IMR-90 (cell line): Measurements from ENCODE around the gene TRAF3. TPM values are rescaled to one million over a fixed set of nuclear protein-coding genes. Genes with fewer than 3 reads are reported as not detected.

Experiments
- ATAC-seq: fragments of 200-7000 bp; cut with Tn5 transposase; 2 replicates; pipeline ENCODE4 v1.9.1; 2020; ENCODE audit warnings: low read depth, mild to moderate bottlenecking, moderate library complexity
- BruUV-seq: library from RNA; stranded (reverse); fragments of 400-500 nt; replicated peaks from 2 replicates; lab custom pipeline; 2021; lab: Mats Ljungman, UMichigan
- CTCF ChIA-PET: fragments of 300-600 bp; formaldehyde crosslinking; extraction: SDS; loops from one replicate; lab custom pipeline; 2021; ENCODE audit warnings: antibody characterized with exemption; lab: Yijun Ruan, JAX
- POLR2A ChIA-PET: fragments of 300-600 bp; sonication (Branson Sonifier 250); formaldehyde crosslinking; loops from one replicate; lab custom pipeline; 2022; ENCODE audit warnings: antibody characterized with exemption; ENCODE audit not compliant: unreplicated experiment; lab: Charles Lee
- DNase-seq: peaks from one replicate; pipeline ENCODE4 v3.0.0; 2013
- H2AFZ ChIP-seq: replicated peaks from 2 replicates; pipeline ENCODE3; 2013; ENCODE audit warnings: low read length, mild to moderate bottlenecking; ENCODE audit not compliant: poor library complexity
- H2AK5ac ChIP-seq: 2 replicates; pipeline ENCODE4 v1.6.1; 2013; ENCODE audit warnings: low read depth, low read length, inconsistent platforms
- H2AK9ac ChIP-seq: replicated peaks from 2 replicates; pipeline ENCODE3; 2013; ENCODE audit warnings: mild to moderate bottlenecking, low read depth, low read length, moderate library complexity; ENCODE audit not compliant: poor library complexity
- H2BK120ac ChIP-seq: 2 replicates; pipeline ENCODE4 v1.6.1; 2013; ENCODE audit warnings: low read depth, low read length, inconsistent platforms
- H2BK15ac ChIP-seq: 3 replicates; pipeline ENCODE4 v1.6.1; 2013; ENCODE audit warnings: low read depth, low read length, inconsistent platforms
- H2BK20ac ChIP-seq: 2 replicates; pipeline ENCODE4 v1.6.1; 2013; ENCODE audit warnings: low read depth, mild to moderate bottlenecking, inconsistent platforms, low read length, moderate library complexity
- H2BK5ac ChIP-seq: 2 replicates; pipeline ENCODE4 v1.6.1; 2013; ENCODE audit warnings: mild to moderate bottlenecking, low read depth, low read length, inconsistent platforms; ENCODE audit not compliant: poor library complexity, severe bottlenecking
- H3K14ac ChIP-seq: replicated peaks from 2 replicates; pipeline ENCODE4 v1.6.1; 2013; ENCODE audit warnings: low read depth, low read length, inconsistent platforms
- H3K18ac ChIP-seq: 2 replicates; pipeline ENCODE4 v1.6.1; 2013; ENCODE audit warnings: low read depth, low read length, control low read depth
- H3K23ac ChIP-seq: 2 replicates; pipeline ENCODE4 v1.6.1; 2013; ENCODE audit warnings: low read depth, low read length, inconsistent platforms
- H3K27ac ChIP-seq: 2 replicates; pipeline ENCODE4 v1.5.1; 2013; ENCODE audit warnings: mild to moderate bottlenecking, control low read depth, low read length; ENCODE audit not compliant: insufficient read depth
- H3K27me3 ChIP-seq: 2 replicates; pipeline ENCODE4 v1.6.1; 2013; ENCODE audit warnings: low read length; ENCODE audit not compliant: control insufficient read depth, insufficient read depth
- H3K36me3 ChIP-seq: 2 replicates; pipeline ENCODE4 v1.6.1; 2013; ENCODE audit warnings: low read length, mixed read lengths; ENCODE audit not compliant: control insufficient read depth, insufficient read depth
- H3K4ac ChIP-seq: 2 replicates; pipeline ENCODE4 v1.6.1; 2013; ENCODE audit warnings: low read depth, low read length, inconsistent platforms
- H3K4me1 ChIP-seq: 2 replicates; pipeline ENCODE4 v1.6.1; 2013; ENCODE audit warnings: low read length, mixed read lengths; ENCODE audit not compliant: control insufficient read depth, insufficient read depth
- H3K4me2 ChIP-seq: 2 replicates; pipeline ENCODE4 v1.6.1; 2013; ENCODE audit warnings: low read depth, mild to moderate bottlenecking, control low read depth, low read length, moderate library complexity
- H3K4me3 ChIP-seq: 2 replicates; pipeline ENCODE4 v1.5.1; 2013; ENCODE audit warnings: low read depth, mild to moderate bottlenecking, control low read depth, low read length, moderate library complexity; ENCODE audit not compliant: insufficient read depth
- H3K56ac ChIP-seq: 2 replicates; pipeline ENCODE4 v1.6.1; 2013; ENCODE audit warnings: low read length, inconsistent platforms; ENCODE audit not compliant: insufficient read depth; ENCODE audit errors: extremely low read depth
- H3K79me1 ChIP-seq, 2 experiments: 2 replicates each; pipeline ENCODE4 v1.6.1; 2013; ENCODE audit warnings: low read length in 2 of 2, inconsistent platforms in 1 of 2, low read depth in 1 of 2
- H3K9ac ChIP-seq: 2 replicates; pipeline ENCODE4 v1.6.1; 2013; ENCODE audit warnings: low read depth, low read length, control low read depth
- H3K9me1 ChIP-seq: 2 replicates; pipeline ENCODE4 v1.6.1; 2013; ENCODE audit warnings: low read length, inconsistent platforms; ENCODE audit not compliant: insufficient read depth
- H3K9me3 ChIP-seq: 2 replicates; pipeline ENCODE4 v1.6.1; 2013; ENCODE audit warnings: low read length; ENCODE audit not compliant: control insufficient read depth, insufficient read depth
- H4K20me1 ChIP-seq: 2 replicates; pipeline ENCODE4 v1.6.1; 2013; ENCODE audit warnings: low read length, inconsistent platforms; ENCODE audit not compliant: insufficient read depth
- H4K5ac ChIP-seq: 2 replicates; pipeline ENCODE4 v1.6.1; 2013; ENCODE audit warnings: mild to moderate bottlenecking, low read depth, low read length, control low read depth
- H4K8ac ChIP-seq, 2 experiments: 2 replicates each; pipeline ENCODE4 v1.6.1; 2013; ENCODE audit warnings: low read depth in 2 of 2, low read length in 2 of 2, control low read depth in 1 of 2, inconsistent platforms in 1 of 2
- H4K91ac ChIP-seq: 2 replicates; pipeline ENCODE4 v1.6.1; 2013; ENCODE audit warnings: low read depth, low read length, inconsistent platforms; ENCODE audit not compliant: insufficient read depth
- CEBPB ChIP-seq: IDR thresholded peaks from 2 replicates; pipeline ENCODE4 v1.6.1; 2012; ENCODE audit warnings: low read depth, low read length, improper control_type of control experiment
- CHD1 ChIP-seq: IDR thresholded peaks from 2 replicates; pipeline ENCODE4 v1.6.1; 2012; ENCODE audit warnings: low read depth, low read length, improper control_type of control experiment
- FOS ChIP-seq: fragments of 150-350 bp; IDR thresholded peaks from 2 replicates; pipeline ENCODE4 v1.6.1; 2016; ENCODE audit warnings: low read depth, low read length
- MAZ ChIP-seq: IDR thresholded peaks from 2 replicates; pipeline ENCODE4 v1.6.1; 2012; ENCODE audit warnings: low read depth, mild to moderate bottlenecking, low read length, improper control_type of control experiment, moderate library complexity, borderline replicate concordance
- MXI1 ChIP-seq: IDR thresholded peaks from 2 replicates; pipeline ENCODE4 v1.6.1; 2012; ENCODE audit warnings: low read depth, mild to moderate bottlenecking, low read length, moderate library complexity, borderline replicate concordance
- NFE2L2 ChIP-seq: fragments of 150-350 bp; IDR thresholded peaks from 2 replicates; pipeline ENCODE4 v1.6.1; 2016; ENCODE audit warnings: low read depth, mild to moderate bottlenecking, low read length
- POLR2A ChIP-seq: IDR thresholded peaks from 2 replicates; pipeline ENCODE4 v1.6.1; 2012; ENCODE audit warnings: mild to moderate bottlenecking, low read depth, low read length
- RAD21 ChIP-seq: IDR thresholded peaks from 2 replicates; pipeline ENCODE4 v1.6.1; 2012; ENCODE audit warnings: low read length, improper control_type of control experiment
- RFX5 ChIP-seq: IDR thresholded peaks from 2 replicates; pipeline ENCODE4 v1.8.0; 2012; ENCODE audit warnings: low read depth, mild to moderate bottlenecking, low read length, moderate library complexity
- SMC3 ChIP-seq: fragments of 150-350 bp; IDR thresholded peaks from 2 replicates; pipeline ENCODE4 v1.6.1; 2016; ENCODE audit warnings: low read depth, mild to moderate bottlenecking, antibody characterized with exemption, low read length, moderate library complexity
- WGBS, 2 experiments: methylation state at CpG; one replicate each; pipeline versions ENCODE4 v1.1.5 to v1.1.7; 2013; ENCODE audit warnings: missing lambda C conversion rate in 2 of 2; ENCODE audit not compliant: insufficient read length in 1 of 2; ENCODE audit errors: extremely low coverage in 2 of 2; 5-methylcytosine and 5-hydroxymethylcytosine counted together
- dilution Hi-C: fragments of 300-500 bp; cut with HindIII; formaldehyde crosslinking; loops from one replicate; pipeline ENCODE4 v1.14.3; 2018; ENCODE audit warnings: low sequenced_read_pairs; ENCODE audit not compliant: unreplicated experiment
- in situ Hi-C: fragments of 300-500 bp; cut with MboI; formaldehyde crosslinking; loops from 3 replicates; pipeline ENCODE4 v1.14.3; 2019; ENCODE audit warnings: low sequenced_read_pairs, inconsistent platforms, mixed read lengths
- intact Hi-C: fragments of 100-400 bp; cut with micrococcal nuclease; formaldehyde crosslinking; loops from 2 replicates; pipeline ENCODE4 v1.10.0; 2022
- polyA plus RNA-seq, 3 experiments: library from polyadenylated mRNA; depleted of rRNA; stranded (reverse); fragments of >200 nt; gene quantifications; 2 replicates each; pipeline ENCODE4 v1.2.3, GENCODE V29; 2012; ENCODE audit warnings: low replicate concordance in 1 of 3
- total RNA-seq: library from RNA; depleted of rRNA; stranded (reverse); fragments of >200 nt; gene quantifications from 2 replicates; pipeline ENCODE4 v1.2.3, GENCODE V29; 2012
- TF ChIP-seq, protein P1 (sequence below): fragments of 150-350 bp; IDR thresholded peaks from 2 replicates; pipeline ENCODE4 v1.6.1; 2017; ENCODE audit warnings: mild to moderate bottlenecking, antibody characterized with exemption, low read length, low read depth
- TF ChIP-seq, protein P2 (sequence below): fragments of 150-350 bp; IDR thresholded peaks from 2 replicates; pipeline ENCODE4 v1.6.1; 2016; ENCODE audit warnings: low read depth, mild to moderate bottlenecking, low read length, moderate library complexity, borderline replicate concordance

The TRAF3 gene
- total and polyA plus RNA-seq, 2 of the 4 experiments (the other 2 are of a cell fraction): 21.2 to 25.3 TPM

DNA sequence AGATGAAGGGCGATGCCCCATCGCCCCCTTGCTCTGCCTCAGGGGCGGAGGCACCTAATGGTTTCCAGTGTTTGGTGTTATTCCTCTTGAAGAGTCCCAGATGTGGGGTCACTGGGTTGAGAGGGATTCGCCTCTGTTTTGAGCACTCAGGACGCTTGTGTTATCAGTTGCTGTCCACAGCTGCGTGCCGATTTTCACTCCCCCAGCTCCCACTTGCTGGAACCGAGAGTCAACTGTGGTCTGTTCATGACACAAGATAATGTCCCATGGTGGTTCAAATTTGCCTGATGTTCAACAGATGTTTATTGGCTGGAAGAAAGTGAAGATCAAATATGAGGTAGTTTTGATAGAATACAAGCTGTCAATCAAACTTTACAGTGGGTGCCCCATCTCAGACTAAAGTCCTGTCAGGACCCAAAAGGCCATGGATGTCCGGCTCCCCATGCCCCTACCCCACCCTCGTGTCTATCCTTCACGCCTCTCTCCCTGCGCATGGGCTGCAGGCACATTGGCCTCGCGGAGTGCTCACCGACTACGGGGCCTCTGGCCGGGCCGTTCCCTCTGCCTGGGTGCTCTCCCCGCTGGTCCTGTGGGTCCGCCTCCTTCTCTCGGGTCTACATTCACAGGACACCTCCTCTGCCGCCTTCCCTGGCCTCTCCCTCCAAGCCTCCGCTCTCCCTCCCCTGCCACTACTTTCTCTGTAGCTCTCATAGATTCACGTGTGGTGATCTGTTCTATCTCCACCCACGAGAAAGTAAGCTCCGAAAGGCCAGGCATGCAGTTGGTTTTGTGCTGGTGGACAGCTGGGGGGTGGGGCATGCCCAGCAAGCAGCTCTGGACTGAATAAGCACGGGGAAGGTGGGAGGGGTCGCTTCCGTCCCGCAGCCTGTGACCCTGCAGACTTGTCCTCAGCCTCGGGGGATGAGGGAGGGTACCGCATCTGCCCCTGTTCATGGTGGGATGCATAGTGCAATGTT, 6.8 kb upstream of the TRAF3 start:
- no TSS peak for BruUV-seq
- Histone ChIP-seq H3K18ac (no peak overlapping the region), H3K36me3 (no peaks in the 10 kb centered on the region), H3K4ac (no peak overlapping the region), H3K79me1 (no peaks in the 10 kb centered on the region), H2BK20ac (no peak overlapping the region), H3K56ac (no peak overlapping the region), H3K27ac (no peak overlapping the region), H3K4me1 (no peaks in the 10 kb centered on the region), H4K20me1 (no peaks in the 10 kb centered on the region), H3K27me3 (peaks cover 16% of the 10 kb centered on the region), H3K14ac (no peak overlapping the region), H3K4me3 (no peak overlapping the region), H4K5ac (no peak overlapping the region), H4K91ac (no peak overlapping the region), H2BK120ac (no peak overlapping the region), H2AK9ac (no peak overlapping the region), H2AFZ (no peak overlapping the region), H2AK5ac (no peak overlapping the region), H3K23ac (no peak overlapping the region), H2BK15ac (no peak overlapping the region), H3K9me1 (peaks cover 3% of the 10 kb centered on the region; the same call in 1 of the 2 replicates), H3K9me3 (no peaks in the 10 kb centered on the region), H4K8ac (no peak overlapping the region), H3K9ac (no peak overlapping the region), H2BK5ac (no peak overlapping the region), H3K4me2 (no peak overlapping the region)
- DNase-seq (no peak), ATAC-seq (no peak)
- dilution Hi-C loops (no loop called here), in situ Hi-C loops (loop anchor here (10.0 kb wide), 1 partner anchor 144 kb away; no protein-coding TSS in a partner anchor), intact Hi-C loops (loop anchor here (10.0 kb wide), 1 partner anchor 176 kb away; the partner anchor contains the start of gene RCOR1)
- ChIA-PET CTCF (interaction anchor here (0.6 kb wide), 1 partner anchor 610 kb away, joined by 3 read pairs; no protein-coding TSS in a partner anchor), POLR2A (no interaction called here)
- 62% methylated on average over 15 of the region's 32 CpGs; no CpG with 5 or more reads in 1 of the 2 experiments for WGBS, 2 experiments
- TF ChIP-seq POLR2A (no peak), CEBPB (no peak), NFE2L2 (no peak), MXI1 (no peak), MAZ (no peak), FOS (no peak), RFX5 (no peak), SMC3 (no peak), CHD1 (no peak), RAD21 (no peak)
- TF ChIP-seq, protein P1, sequence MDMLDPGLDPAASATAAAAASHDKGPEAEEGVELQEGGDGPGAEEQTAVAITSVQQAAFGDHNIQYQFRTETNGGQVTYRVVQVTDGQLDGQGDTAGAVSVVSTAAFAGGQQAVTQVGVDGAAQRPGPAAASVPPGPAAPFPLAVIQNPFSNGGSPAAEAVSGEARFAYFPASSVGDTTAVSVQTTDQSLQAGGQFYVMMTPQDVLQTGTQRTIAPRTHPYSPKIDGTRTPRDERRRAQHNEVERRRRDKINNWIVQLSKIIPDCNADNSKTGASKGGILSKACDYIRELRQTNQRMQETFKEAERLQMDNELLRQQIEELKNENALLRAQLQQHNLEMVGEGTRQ: no peak
- TF ChIP-seq, protein P2, sequence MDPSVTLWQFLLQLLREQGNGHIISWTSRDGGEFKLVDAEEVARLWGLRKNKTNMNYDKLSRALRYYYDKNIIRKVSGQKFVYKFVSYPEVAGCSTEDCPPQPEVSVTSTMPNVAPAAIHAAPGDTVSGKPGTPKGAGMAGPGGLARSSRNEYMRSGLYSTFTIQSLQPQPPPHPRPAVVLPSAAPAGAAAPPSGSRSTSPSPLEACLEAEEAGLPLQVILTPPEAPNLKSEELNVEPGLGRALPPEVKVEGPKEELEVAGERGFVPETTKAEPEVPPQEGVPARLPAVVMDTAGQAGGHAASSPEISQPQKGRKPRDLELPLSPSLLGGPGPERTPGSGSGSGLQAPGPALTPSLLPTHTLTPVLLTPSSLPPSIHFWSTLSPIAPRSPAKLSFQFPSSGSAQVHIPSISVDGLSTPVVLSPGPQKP: no peak
